ENCODE data around the gene P2RY14.

The P2RY14 gene

DNA sequence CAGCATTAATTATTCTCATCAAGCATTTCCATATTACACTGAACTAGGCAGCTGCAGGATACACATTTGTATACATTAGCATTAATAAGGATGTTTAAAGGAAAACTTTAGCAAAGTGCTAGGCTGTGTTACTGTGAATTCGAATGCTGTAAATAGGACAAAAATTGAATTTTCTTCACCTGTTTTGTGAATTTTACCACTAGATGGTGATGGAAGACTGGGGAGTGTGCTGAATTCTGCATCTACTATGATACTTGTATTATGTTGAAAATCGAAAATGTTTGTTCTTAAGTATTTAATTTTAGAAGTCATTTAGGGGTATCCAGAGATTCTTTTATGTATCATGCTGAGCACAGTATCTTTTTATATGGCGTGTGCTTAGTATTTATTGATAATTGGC lies 12.3 kb upstream of the P2RY14 start:
- peak; percentile 68 for TF ChIP-seq CTCF (conservative IDR thresholded peaks at IDR 0.05; ENCODE audit: low read depth, low read length)
- H3K4me3 ChIP-seq (ENCODE audit: low read depth, low read length) = no peak overlapping the region
- peak; percentile 80 for DNase-seq (ENCODE audit: low read depth)

- no peak for TF ChIP-seq CTCF (conservative IDR thresholded peaks at IDR 0.05; ENCODE audit: low read depth, low read length)
- H3K4me3 ChIP-seq (ENCODE audit: low read depth, low read length) = no peak overlapping the region
- DNase-seq (ENCODE audit: low read depth) = no peak
These were observed 11.1 kb upstream of the P2RY14 start for GRCh38 chr3:151289445-151289844.

DNA sequence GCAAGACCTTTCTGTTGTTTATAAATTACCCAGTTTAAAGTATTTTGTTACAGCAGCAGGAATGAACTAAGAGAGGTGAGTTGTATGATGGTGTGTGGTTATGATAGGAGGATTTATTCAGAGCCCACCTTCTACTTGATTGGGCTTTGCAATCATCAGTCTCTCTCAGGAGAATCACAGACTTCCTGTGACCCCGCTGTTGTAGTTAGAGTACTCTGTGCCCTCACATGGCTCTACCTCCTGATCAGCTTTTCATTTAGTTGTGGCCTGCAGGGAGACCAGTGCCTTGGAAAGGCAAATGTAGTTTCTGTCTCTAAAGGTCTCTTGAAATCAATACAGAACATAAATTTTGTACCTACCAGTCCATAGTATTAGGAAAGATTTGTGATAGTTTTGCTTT lies 7.6 kb upstream of the P2RY14 start:
- DNase-seq (ENCODE audit: low read depth) = no peak
- no peak for TF ChIP-seq CTCF (conservative IDR thresholded peaks at IDR 0.05; ENCODE audit: low read depth, low read length)
- no peak overlapping the region for H3K4me3 ChIP-seq (ENCODE audit: low read depth, low read length)

- peak; percentile 86 for DNase-seq (ENCODE audit: low read depth)
- no peak overlapping the region for H3K4me3 ChIP-seq (ENCODE audit: low read depth, low read length)
- TF ChIP-seq CTCF (conservative IDR thresholded peaks at IDR 0.05; ENCODE audit: low read depth, low read length) = no peak
These were observed 5.6 kb upstream of the P2RY14 start for GRCh38 chr3:151283907-151284461.

DNA sequence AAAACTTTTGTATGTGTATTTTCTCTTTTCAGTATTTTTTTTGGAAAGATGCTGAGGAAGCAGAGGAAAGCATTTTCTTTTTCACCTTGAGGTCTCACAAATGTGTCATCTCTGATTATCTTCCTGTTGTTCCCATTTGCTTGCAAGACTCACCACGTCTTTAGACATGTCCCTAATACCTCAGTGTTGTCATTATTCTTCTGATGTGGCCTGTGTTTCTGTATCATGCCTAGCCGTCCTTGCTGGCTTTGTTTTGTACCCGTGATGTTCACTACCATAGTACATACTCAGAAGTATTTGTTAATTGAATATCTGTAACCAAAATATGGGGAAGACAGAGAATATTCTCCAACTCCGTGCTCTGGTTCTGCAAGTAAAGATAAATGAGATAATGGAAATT lies 5.0 kb upstream of the P2RY14 start:
- no peak for DNase-seq (ENCODE audit: low read depth)
- no peak overlapping the region for H3K4me3 ChIP-seq (ENCODE audit: low read depth, low read length)
- TF ChIP-seq CTCF (conservative IDR thresholded peaks at IDR 0.05; ENCODE audit: low read depth, low read length) = no peak

DNA sequence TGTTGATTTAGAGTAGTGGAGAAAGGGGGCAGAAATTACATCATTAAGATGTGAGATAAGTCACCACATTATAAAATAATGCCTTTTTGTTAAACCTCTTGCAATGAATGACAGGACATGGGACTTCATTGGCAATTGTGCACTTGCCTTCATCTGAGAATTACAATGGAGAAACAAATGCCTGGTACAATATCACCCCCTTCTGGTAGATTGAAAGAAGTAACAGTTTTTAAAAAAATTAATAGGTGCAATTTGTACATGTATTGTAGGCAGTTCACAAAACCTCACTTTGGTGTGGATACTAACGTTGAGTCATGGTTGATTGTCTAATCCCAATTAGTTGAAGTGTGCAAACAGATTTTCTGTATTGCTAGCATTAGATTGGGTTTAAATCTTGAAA lies 4.6 kb upstream of the P2RY14 start:
- TF ChIP-seq CTCF (conservative IDR thresholded peaks at IDR 0.05; ENCODE audit: low read depth, low read length) = peak; percentile 62
- no peak overlapping the region for H3K4me3 ChIP-seq (ENCODE audit: low read depth, low read length)
- DNase-seq (ENCODE audit: low read depth) = peak; percentile 84

- no peak for TF ChIP-seq CTCF (conservative IDR thresholded peaks at IDR 0.05; ENCODE audit: low read depth, low read length)
- peak; percentile 50 for DNase-seq (ENCODE audit: low read depth)
- H3K4me3 ChIP-seq (ENCODE audit: low read depth, low read length) = no peak overlapping the region
These were observed 3.5 kb upstream of the P2RY14 start for GRCh38 chr3:151281671-151282324.
